Omental fat pad (tissue), 4 donors: ENCODE results near the gene COL4A2. TPM values are rescaled to one million over a fixed set of nuclear protein-coding genes. Genes with fewer than 3 reads are reported as not detected.

Source experiments
- ATAC-seq: fragments of 150-250 bp; one replicate; pipeline ENCODE4 v1.9.1; 2016; ENCODE audit warnings: mild to moderate bottlenecking, moderate library complexity; ENCODE audit not compliant: low FRiP score
- DNase-seq: peaks from one replicate; pipeline ENCODE4 v3.0.0-alpha.2; 2019; ENCODE audit warnings: low spot score
- CTCF ChIP-seq, 3 donors: fragments of 450-650 bp; IDR thresholded peaks; one replicate each; pipeline ENCODE4 v1.5.1; 2016 to 2017; ENCODE audit warnings: antibody characterized with exemption in 3 of 3, mild to moderate bottlenecking in 3 of 3, moderate library complexity in 2 of 3
- total RNA-seq, 4 donors: library from RNA; depleted of rRNA; stranded (reverse); fragments of >200 nt; gene quantifications; one replicate each; pipeline ENCODE4 v1.1.0, GENCODE V29; 2016

COL4A2 gene
- total RNA-seq, 4 donors from 2014 or later = 380 to 788 (median 684) TPM

DNA sequence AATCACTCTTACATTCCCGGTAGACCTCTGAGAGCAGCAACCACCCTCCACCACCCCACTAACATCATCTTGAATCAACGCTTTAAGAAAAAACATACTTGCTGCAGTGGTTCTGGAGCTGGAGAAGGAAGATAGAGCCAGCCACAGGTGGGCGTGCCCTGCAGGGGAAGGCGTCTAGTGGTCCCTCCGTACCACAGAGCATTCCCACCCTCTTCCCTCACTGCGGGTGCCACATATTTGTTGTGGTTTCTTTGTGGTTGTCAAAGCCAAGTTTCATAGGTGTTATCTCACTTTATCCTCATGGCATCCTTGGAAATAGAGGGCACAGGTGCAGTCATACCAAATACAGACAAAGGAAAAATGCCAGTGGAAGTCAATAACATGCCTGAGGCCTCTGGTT is 22.2 kb downstream of the COL4A2 start:
- no peak for DNase-seq
- no peak for ATAC-seq
- TF ChIP-seq CTCF (IDR thresholded peaks at IDR 0.05) = no peak

- no peak for ATAC-seq
- no peak for DNase-seq
- no peak for TF ChIP-seq CTCF (IDR thresholded peaks at IDR 0.05)
Measured at GRCh38 chr13:110329798-110330461, 22.8 kb downstream of the COL4A2 start.

- DNase-seq = no peak
- no peak for ATAC-seq
- TF ChIP-seq CTCF (IDR thresholded peaks at IDR 0.05) = no peak
Measured at GRCh38 chr13:110330491-110331011, 23.5 kb downstream of the COL4A2 start.

GRCh38 chr13:110331362-110331761 is 24.3 kb downstream of the COL4A2 start:
- DNase-seq = no peak
- ATAC-seq = no peak
- TF ChIP-seq CTCF (IDR thresholded peaks at IDR 0.05) = no peak

GRCh38 chr13:110332750-110333149 is 25.7 kb downstream of the COL4A2 start:
- TF ChIP-seq CTCF (IDR thresholded peaks at IDR 0.05) = no peak
- DNase-seq (no peak), ATAC-seq (no peak)

DNA sequence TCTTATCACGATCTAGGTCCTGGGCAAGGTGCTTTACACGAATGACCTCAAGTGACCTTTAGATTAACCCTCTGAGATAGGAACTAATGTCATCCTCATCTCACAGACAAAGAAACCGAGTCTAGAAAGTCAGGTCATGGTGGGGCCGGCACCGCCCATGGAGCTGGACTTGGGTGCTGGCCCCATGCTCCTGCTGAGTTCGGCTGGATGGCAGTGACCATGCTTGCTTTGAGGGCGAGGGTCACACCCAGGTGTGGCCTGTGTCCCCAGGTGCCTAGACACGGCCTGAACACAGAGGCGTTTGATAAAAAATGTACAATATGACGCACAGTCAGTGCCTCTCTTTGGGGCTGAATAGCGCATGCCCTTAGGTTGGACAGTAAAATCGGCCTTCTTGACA is 26.8 kb downstream of the COL4A2 start:
- no peak for ATAC-seq
- TF ChIP-seq CTCF (IDR thresholded peaks at IDR 0.05) = no peak
- DNase-seq = no peak

- DNase-seq (no peak), ATAC-seq (no peak)
- TF ChIP-seq CTCF (IDR thresholded peaks at IDR 0.05) = no peak
Measured at GRCh38 chr13:110334256-110334655, 27.2 kb downstream of the COL4A2 start.
